BJ (cell line): ENCODE results near the gene PRSS38. TPM values are rescaled to one million over a fixed set of nuclear protein-coding genes. Genes with fewer than 3 reads are reported as not detected.

Experiments
- CTCF ChIA-PET: fragments of 350-600 bp; formaldehyde crosslinking; extraction: SDS; loops from one replicate; lab custom pipeline; 2021; ENCODE audit warnings: antibody characterized with exemption, inconsistent platforms; lab: Yijun Ruan, JAX
- POLR2A ChIA-PET: fragments of 300-600 bp; sonication (Branson Sonifier 250); formaldehyde crosslinking; extraction: SDS; loops from one replicate; lab custom pipeline; 2021; ENCODE audit warnings: antibody characterized with exemption; lab: Charles Lee
- DNase-seq: peaks from one replicate; pipeline ENCODE4 v3.0.0-alpha.2; 2011; ENCODE audit warnings: low read depth
- H3K27me3 ChIP-seq: 2 replicates; pipeline ENCODE4 v1.6.0; 2011; ENCODE audit warnings: low read length; ENCODE audit not compliant: control insufficient read depth, insufficient read depth
- H3K36me3 ChIP-seq: 2 replicates; pipeline ENCODE4 v1.5.1; 2011; ENCODE audit warnings: low read length; ENCODE audit not compliant: control insufficient read depth, insufficient read depth
- H3K4me3 ChIP-seq: 2 replicates; pipeline ENCODE4 v1.5.1; 2011; ENCODE audit warnings: low read depth, mild to moderate bottlenecking, control low read depth, low read length
- CTCF ChIP-seq: IDR thresholded peaks from 2 replicates; pipeline ENCODE4 v1.5.1; 2011; ENCODE audit warnings: low read depth, mild to moderate bottlenecking, control low read depth, inconsistent platforms, low read length, moderate library complexity; ENCODE audit not compliant: insufficient read depth
- polyA plus RNA-seq: library from polyadenylated mRNA; depleted of rRNA; stranded (reverse); fragments of >200 nt; gene quantifications from 2 replicates; pipeline ENCODE4 v1.2.3, GENCODE V29; 2011

Gene PRSS38
- polyA plus RNA-seq, 1 experiment: not detected

- H3K4me3 ChIP-seq: no peak overlapping the region
- ChIA-PET POLR2A (no interaction called here), CTCF (interaction anchor here (1.0 to 4.0 kb wide), 5 partner anchors 8 to 171 kb away, joined by 3 to 20 read pairs (median 5); no protein-coding TSS in a partner anchor)
- DNase-seq: no peak
- peaks cover 10% of the 10 kb centered on the region for H3K36me3 ChIP-seq
- H3K27me3 ChIP-seq: no peaks in the 10 kb centered on the region
- no peak for TF ChIP-seq CTCF
These were observed 39.6 kb upstream of the PRSS38 start for GRCh38 chr1:227775841-227776240.

GRCh38 chr1:227776331-227776771, 39.1 kb upstream of the PRSS38 start:
- ChIA-PET POLR2A (no interaction called here), CTCF (interaction anchor here (1.0 to 3.0 kb wide), 4 partner anchors 8 to 171 kb away, joined by 3 to 13 read pairs (median 4); no protein-coding TSS in a partner anchor)
- Histone ChIP-seq H3K27me3 (no peaks in the 10 kb centered on the region), H3K4me3 (no peak overlapping the region), H3K36me3 (peaks cover 10% of the 10 kb centered on the region)
- TF ChIP-seq CTCF: no peak
- no peak for DNase-seq

- TF ChIP-seq CTCF: no peak
- POLR2A ChIA-PET: no interaction called here
- Histone ChIP-seq H3K36me3 (peaks cover 8% of the 10 kb centered on the region), H3K27me3 (no peaks in the 10 kb centered on the region), H3K4me3 (no peak overlapping the region)
- CTCF ChIA-PET: interaction anchor here (1.6 kb wide), 1 partner anchor 15 kb away, joined by 4 read pairs; no protein-coding TSS in a partner anchor
- DNase-seq: no peak
These were observed 38.3 kb upstream of the PRSS38 start for GRCh38 chr1:227777156-227777555.

- ChIA-PET POLR2A (no interaction called here), CTCF (interaction anchor here (1.6 kb wide), 1 partner anchor 15 kb away, joined by 4 read pairs; no protein-coding TSS in a partner anchor)
- Histone ChIP-seq H3K4me3 (no peak overlapping the region), H3K36me3 (peaks cover 10% of the 10 kb centered on the region), H3K27me3 (no peaks in the 10 kb centered on the region)
- no peak for DNase-seq
- no peak for TF ChIP-seq CTCF
These were observed 37.8 kb upstream of the PRSS38 start for GRCh38 chr1:227777646-227778045.

- POLR2A ChIA-PET: no interaction called here
- H3K36me3 ChIP-seq: peaks cover 10% of the 10 kb centered on the region
- TF ChIP-seq CTCF: no peak
- H3K27me3 ChIP-seq: no peaks in the 10 kb centered on the region
- no peak for DNase-seq
- H3K4me3 ChIP-seq: no peak overlapping the region
- CTCF ChIA-PET: interaction anchor here (1.6 kb wide), 1 partner anchor 16 kb away, joined by 4 read pairs; no protein-coding TSS in a partner anchor
These were observed 37.0 kb upstream of the PRSS38 start for GRCh38 chr1:227778401-227778947.
